Mesenteric fat pad (tissue), 1 donor: ENCODE data around the gene DNAJA3. TPM values are rescaled to one million over a fixed set of nuclear protein-coding genes. Genes with fewer than 3 reads are reported as not detected.

Experiments
- DNase-seq: peaks from one replicate; pipeline ENCODE4 v3.0.0-alpha.2; 2020; ENCODE audit warnings: low spot score
- long read RNA-seq: library from polyadenylated mRNA; unstranded; transcript quantifications from one replicate; pipeline ENCODE4 v2.0.0, GENCODE V29; 2020
- total RNA-seq: library from RNA; stranded (reverse); fragmentation: NEBNext Ultra II Directional; extraction: Animal tissue kit (Norgen Biotek cat#: 25700); gene quantifications from one replicate; pipeline ENCODE4 v1.2.1, GENCODE V29; 2021
- donor health status: DM: yes; HTN: yes; CAD: no.

The DNAJA3 gene
- 36.0 TPM for total RNA-seq
- long read RNA-seq, transcript DNAJA3-202 (11 exons, 2,591 nt), result major isoform, 145 of 205 reads
- long read RNA-seq, transcript DNAJA3-201 (12 exons, 2,763 nt), result minor isoform, 24 of 205 reads
- long read RNA-seq, partial matches to known transcripts, result 20 of 205 reads
- long read RNA-seq, other reads (novel, unspliced or antisense), result 15 of 205 reads

DNA sequence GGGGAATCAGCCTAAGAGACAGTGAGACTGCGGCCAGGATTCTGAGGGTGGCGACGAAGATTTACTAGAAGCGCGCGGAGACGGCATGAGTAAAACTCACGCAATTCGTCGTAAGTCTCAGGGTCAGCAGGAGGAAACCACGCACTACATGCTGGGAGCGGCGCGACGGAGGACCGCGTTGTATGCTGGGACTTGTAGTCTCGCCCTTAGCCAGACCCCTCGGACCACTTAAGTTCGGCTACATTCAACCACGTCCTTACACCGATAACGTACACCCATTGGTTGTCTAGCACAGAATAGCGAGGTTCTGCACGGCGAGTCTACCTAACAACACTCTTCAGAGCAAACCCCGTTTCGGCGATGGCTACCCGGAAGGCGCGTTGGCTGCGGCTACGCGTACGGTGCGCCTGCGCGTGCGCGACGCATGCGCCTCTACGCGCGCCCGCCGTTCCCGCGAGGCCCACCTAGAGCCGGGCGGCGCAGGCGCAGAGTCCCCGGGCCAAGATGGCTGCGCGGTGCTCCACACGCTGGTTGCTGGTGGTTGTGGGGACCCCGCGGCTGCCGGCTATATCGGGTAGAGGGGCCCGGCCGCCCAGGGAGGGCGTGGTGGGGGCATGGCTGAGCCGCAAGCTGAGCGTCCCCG, at the start of gene DNAJA3:
Gene DNAJA3 (plus strand): TSS at position 491 of the 643 bp plus-strand sequence. CDS start 14 bp downstream, at position 505.
- peak; percentile 98 for DNase-seq

DNA sequence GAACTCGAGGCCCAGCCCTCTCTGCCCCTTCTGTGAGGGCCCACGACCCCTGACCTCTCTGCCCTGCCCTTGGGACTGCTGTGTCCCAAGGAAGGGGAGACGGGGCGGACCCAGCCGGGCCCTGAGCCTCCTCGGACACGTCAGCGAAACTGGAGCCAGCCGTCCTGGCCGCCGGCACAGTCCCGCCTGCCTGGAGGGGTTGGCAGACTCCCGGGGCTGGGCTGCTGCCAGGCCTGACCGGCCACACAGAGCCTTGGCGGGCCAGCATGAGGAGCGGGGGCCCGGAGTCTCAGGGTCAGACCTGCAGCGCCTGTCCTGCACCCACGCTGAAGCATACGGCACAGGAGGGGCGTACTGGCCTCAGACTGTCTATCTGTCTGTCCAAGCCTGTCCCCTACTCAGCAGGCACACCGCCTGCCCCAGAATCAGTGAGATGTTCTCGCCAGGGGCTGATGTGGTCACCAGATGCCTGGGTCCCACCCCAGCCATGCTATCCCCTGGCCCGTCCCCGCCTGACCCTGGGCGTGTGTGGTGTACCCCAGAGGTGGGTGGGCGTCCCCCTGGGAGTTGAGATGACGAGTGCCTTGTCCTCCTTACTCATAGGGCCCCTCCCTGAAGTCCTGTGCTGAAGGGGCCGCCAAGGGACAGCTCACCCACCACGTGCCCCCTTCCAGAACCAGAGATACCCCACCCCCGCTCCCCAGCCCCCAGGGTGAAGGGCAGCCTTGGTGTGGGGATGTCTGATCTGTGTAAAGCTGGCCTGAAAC, 49.4 kb upstream of the DNAJA3 start:
- peak; percentile 96 for DNase-seq

DNA sequence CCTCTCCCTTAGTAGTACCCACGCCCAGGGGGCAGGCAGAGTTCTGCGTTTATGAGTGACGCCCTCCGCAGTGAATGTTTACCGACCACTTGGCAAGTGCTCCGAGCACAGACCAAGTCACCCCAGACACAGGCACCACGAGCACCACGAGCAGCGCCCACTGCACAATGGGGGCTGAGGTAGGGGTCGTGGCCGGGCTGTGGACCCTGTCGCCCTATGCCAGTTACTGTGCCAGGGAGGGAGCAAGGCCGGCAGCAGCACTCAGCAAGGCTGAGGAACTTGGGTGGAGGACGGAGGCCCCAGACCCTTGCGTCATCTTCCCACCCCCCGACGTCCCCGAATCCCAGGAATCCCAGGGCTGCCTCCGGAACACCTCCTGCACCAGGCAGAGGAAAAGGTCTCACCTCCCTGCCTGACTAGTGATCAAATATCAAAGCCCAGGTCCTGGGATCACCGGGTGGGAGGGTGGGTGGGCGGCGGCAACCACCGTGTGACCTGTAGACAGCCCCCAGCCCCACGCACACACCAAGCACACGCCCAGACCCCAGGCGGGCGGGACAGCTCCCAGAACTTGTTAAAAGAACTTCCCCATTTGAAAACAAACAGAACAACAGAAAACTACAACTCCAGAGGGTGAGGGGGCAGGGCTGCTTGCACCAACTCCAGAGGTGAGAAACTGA, 48.6 kb upstream of the DNAJA3 start:
- no peak for DNase-seq

DNA sequence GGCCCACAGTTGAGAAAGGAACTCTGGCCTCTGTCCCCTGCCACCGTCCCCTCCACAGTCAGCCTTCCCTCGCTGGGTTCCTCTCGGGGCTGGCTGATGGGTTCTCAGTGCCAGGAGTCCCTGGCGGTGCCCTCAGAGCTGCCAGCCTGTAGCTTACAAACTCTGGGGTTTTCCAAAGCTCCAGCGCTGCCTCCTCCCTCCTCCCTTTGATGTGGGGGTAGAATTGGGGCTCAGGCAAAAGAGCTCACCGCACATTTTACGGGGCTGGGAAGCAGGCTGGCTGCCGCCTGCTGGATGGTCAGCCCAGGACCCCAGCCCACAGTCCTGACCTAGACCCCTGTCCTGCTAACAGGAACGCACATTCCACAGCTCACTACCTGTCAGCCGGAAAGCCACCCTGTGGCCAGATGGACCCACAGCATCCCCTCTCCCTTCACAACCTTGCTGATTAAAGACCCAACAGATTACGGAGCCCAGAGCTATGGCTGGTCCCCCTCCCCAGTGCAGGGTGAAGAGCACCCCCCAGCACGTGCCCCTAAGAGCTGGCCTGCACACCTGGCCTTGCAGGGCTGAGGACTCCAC, 48.0 kb upstream of the DNAJA3 start:
- DNase-seq, result no peak

DNA sequence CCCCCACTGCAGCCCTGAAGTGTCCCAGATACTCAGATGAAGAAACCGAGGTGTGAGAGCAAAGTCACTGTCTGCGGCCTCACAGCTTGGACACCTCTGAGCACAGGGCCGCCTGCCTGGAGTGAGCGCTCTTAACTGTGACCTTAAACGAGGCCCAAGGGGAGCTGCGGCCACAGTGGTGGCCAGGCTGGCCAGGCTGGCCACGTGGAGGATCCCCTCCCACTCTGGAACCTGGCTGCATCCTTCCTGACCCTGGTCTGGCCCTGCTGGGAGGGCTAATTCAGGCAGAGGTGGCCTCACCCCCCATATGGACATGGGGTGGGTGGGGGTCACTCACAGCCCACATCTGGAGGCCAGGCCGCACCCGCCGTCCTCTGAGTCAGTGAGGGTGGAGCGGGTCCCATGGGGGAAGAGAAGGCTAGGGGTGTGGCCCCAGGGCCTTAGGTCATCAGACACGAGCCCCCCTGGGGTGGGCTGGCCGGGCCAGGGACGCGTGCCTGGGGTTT, 47.5 kb upstream of the DNAJA3 start:
- no peak for DNase-seq

DNA sequence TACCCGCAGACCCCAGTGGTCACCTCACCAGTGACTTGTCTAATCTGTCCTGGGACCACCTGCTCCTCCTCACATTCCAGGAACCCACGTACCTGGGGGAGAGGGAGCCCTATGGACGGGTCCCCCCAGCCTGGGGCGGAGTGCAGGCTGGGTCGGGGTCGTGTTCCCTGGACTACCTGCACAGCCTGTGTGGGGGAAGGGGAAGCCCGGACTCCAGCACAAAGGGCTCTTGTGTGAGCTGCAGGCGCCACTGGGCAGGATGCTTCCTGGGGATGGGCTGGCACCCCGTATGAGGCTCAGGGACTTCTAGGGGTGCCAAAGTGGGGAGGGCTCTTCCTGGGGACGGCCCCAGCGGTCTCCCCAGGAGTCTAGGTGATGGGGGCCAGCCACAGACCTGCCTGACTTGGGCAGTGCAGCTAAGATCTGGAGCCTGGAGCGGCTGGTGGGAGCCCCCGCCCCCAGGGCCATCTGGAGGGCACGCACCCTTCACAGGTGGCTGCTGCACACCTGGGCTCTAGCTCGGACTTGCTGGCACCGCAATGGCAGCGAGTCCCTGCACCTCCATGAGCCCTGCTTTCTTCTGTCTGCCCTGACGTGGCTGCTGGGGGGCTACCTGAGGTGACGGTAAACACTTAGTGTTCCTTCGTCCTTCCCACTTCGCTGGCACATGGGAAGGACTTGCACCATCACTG, 46.5 kb upstream of the DNAJA3 start:
- no peak for DNase-seq

DNA sequence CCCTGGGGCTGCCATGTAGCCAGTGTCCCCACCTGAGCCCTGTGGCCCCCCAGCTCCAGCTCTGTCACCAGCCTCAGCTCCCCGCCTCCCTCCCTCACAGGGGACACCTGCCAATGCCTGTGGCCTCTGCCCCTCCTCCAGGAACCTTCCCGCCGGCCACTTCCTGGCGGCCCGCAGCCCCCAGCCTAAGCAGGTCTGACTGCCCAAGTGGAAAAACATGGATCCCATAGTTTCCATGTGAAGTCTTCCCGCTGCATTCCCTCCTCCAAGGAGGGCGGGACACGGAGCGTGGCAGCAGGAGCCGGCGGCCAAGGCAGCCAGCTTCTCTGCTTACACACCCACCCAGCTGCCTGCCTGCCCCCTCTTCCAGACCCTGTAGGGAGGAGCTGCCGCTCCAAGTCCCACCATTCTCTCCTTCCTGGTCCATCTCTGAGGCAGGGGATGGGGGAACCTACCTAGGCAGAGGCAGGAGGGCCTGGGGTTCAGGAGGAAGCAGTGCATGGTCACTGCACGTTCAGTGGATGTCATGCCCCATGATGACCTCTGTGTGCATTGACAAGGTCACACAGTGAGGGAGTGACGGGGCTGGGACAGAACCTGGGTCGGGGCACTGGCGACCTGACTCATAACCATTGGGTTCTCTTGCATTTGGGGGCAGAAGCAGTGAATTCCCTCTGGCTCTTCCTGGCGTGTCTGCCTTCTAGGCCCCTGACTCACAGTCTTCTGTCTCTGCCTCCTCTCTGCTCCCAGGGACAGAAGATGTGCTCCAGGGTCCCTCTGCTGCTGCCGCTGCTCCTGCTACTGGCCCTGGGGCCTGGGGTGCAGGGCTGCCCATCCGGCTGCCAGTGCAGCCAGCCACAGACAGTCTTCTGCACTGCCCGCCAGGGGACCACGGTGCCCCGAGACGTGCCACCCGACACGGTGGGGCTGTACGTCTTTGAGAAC, 45.3 kb upstream of the DNAJA3 start:
- DNase-seq, result no peak

DNA sequence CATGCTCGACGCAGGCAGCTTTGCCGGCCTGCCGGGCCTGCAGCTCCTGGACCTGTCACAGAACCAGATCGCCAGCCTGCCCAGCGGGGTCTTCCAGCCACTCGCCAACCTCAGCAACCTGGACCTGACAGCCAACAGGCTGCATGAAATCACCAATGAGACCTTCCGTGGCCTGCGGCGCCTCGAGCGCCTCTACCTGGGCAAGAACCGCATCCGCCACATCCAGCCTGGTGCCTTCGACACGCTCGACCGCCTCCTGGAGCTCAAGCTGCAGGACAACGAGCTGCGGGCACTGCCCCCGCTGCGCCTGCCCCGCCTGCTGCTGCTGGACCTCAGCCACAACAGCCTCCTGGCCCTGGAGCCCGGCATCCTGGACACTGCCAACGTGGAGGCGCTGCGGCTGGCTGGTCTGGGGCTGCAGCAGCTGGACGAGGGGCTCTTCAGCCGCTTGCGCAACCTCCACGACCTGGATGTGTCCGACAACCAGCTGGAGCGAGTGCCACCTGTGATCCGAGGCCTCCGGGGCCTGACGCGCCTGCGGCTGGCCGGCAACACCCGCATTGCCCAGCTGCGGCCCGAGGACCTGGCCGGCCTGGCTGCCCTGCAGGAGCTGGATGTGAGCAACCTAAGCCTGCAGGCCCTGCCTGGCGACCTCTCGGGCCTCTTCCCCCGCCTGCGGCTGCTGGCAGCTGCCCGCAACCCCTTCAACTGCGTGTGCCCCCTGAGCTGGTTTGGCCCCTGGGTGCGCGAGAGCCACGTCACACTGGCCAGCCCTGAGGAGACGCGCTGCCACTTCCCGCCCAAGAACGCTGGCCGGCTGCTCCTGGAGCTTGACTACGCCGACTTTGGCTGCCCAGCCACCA, 44.4 kb upstream of the DNAJA3 start:
- DNase-seq, result no peak

DNA sequence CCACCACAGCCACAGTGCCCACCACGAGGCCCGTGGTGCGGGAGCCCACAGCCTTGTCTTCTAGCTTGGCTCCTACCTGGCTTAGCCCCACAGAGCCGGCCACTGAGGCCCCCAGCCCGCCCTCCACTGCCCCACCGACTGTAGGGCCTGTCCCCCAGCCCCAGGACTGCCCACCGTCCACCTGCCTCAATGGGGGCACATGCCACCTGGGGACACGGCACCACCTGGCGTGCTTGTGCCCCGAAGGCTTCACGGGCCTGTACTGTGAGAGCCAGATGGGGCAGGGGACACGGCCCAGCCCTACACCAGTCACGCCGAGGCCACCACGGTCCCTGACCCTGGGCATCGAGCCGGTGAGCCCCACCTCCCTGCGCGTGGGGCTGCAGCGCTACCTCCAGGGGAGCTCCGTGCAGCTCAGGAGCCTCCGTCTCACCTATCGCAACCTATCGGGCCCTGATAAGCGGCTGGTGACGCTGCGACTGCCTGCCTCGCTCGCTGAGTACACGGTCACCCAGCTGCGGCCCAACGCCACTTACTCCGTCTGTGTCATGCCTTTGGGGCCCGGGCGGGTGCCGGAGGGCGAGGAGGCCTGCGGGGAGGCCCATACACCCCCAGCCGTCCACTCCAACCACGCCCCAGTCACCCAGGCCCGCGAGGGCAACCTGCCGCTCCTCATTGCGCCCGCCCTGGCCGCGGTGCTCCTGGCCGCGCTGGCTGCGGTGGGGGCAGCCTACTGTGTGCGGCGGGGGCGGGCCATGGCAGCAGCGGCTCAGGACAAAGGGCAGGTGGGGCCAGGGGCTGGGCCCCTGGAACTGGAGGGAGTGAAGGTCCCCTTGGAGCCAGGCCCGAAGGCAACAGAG, 43.5 kb upstream of the DNAJA3 start:
- DNase-seq, result no peak

DNA sequence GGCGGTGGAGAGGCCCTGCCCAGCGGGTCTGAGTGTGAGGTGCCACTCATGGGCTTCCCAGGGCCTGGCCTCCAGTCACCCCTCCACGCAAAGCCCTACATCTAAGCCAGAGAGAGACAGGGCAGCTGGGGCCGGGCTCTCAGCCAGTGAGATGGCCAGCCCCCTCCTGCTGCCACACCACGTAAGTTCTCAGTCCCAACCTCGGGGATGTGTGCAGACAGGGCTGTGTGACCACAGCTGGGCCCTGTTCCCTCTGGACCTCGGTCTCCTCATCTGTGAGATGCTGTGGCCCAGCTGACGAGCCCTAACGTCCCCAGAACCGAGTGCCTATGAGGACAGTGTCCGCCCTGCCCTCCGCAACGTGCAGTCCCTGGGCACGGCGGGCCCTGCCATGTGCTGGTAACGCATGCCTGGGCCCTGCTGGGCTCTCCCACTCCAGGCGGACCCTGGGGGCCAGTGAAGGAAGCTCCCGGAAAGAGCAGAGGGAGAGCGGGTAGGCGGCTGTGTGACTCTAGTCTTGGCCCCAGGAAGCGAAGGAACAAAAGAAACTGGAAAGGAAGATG, 42.8 kb upstream of the DNAJA3 start:
- no peak for DNase-seq

DNA sequence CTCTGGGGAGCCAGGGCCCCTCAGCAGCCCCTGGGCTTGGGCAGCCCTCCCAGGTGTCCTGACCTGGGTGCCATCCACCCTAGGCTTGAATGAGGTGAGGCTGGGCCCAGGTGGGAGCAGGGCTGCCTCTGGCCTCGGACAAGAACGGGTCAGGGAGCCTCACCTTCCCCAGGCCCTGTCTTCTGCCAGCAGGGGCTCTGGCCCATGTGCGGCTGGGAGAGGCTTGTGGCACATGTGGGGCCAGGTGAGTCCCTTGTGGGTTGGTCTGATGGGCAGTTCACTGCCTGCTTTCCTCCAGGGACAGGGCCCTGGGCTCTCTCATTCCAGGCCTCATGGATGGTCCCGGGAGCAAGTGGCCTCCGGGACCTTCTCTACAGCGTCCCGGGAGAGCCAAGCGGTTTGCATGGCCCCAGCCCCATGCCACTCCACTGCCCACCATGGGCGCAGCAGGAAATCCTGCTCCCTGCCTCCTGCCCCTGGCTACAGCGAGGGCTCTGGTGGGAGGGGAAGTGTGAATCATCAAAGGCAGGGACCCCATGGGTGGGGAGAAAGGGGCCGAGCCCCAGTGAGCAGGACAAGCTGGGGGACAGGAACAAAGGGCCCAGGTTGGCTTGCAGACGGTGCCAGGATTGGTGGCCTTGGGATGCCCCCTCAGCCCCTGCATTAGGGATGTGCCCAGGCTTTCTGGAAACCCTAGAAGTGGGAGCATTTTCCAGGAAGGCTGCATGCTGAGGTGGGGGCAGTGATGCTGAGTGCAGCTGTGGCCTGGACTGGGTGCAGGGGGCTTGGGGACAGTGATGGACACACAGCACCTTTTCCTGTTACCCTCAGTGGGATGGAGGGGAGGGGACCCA, 41.9 kb upstream of the DNAJA3 start:
- no peak for DNase-seq

DNA sequence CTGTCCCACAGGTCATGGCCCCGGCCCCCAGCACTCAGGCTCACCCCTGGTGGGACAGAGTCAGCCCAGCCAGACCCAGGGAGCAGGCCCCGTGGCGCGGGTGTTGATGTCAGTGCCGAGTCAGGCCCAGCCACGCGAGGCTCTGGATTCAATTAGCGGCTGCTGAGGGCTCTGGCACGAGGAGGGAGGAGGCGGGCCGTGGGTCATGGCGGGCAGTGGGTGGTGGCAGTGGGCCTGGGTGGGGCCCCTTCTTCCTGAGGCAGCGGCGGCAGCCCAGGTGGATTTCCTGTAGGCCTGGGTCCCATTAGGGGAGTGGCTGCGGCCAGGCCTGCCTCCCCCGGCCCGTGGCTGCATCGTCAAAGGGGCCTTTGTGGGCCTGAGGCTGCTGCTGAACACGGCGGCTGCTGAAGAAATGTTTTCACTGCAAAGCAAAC, 41.1 kb upstream of the DNAJA3 start:
- no peak for DNase-seq

DNA sequence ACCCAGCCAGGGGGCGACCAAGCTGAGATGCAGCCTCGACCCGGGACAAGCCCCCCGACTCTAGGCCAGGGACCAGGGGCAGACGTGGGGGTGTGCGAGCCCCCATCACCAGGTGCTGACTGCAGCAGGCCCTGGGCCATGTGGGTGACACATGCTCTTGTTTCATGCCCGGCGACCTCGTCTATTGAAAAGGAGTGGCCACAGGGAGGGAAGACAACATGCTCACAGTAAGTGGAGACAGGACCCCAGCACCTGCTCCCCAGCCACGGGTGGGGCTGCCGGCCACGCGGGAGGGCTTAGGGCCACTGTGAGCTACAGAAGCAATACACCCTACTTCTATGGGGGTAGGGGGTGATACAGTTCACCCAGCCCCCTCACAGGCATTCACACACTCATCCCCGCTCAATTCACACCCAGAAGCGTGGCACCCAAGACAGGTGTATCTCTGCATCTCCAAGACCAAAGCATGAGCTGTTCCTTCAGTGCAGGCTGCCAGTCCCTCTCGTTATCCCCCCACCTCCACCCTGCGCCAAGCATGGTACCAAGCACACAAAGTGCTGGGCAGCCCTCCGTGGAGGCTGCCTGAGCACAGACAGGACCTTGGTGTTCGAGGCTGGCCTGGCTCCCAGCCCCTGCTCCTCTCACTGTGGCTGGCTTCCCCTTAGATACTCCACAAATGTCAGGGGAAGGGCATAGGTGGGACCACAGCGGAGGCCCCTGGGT, 40.4 kb upstream of the DNAJA3 start:
- no peak for DNase-seq

DNA sequence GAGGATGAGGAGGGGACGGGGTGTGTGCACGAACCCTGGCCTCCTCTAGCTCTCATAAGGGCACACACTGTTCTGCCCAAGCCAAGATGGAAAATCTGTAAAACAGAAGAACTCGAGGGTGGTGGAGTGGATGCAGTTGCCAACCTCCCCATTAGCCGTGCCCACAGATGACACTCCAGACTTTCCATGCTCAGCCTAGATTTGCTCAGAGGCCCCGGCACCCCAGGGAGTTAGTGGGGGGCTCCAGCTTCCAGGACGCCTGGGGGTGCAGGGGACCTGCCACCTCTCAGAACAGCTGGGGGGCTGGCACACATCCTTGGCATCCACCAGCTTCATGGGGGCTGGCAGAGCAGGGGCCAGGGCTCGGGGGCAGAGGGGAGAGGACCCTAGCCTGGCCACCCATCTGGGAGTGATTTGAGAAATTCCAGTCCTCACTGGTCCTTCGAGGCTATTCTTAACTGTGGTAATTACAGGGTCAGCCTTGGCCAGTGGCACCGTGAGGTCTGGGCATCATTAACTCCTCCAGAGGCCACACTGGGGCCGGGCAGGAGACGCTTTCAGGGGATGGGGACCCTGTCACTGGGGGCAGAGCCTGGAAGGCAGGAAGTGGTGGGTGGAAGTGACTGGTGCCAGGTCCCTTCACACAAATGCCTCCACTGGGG, 39.7 kb upstream of the DNAJA3 start:
- no peak for DNase-seq

DNA sequence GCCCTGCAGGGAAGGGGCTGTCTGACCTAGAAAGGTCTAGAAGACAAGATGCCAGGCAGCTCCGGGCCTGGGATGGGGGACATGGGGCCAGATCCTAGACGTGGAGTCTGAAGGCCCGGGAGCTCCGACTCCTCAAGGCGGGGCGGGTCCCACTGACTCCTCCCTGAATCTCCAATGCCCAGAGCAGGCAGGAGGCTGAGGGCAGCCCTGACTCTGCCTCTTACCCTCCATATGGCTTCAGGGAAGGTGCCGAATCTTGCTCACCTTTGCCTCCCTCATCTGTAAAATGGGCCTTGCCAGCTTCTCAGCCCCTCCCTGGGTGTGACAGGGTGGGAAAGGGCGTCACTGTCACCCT, 39.2 kb upstream of the DNAJA3 start:
- no peak for DNase-seq
